ENCODE measurements around the gene NHEJ1. TPM values are rescaled to one million over a fixed set of nuclear protein-coding genes. Genes with fewer than 3 reads are reported as not detected.

NHEJ1 gene
- total and polyA plus RNA-seq, 2 of the 13 experiments (the other 11 are each of a cell fraction or from before 2014, with no cell fraction given) = 30.0 to 30.7 TPM

- TF ChIP-seq SETDB1 (CRISPR knock-in tag; IDR thresholded peaks at IDR 0.05; ENCODE audit: borderline replicate concordance) = no peak
- TF ChIP-seq ZBTB33 (CRISPR knock-in tag; IDR thresholded peaks at IDR 0.05) = no peak
- TF ChIP-seq ZFP91 (CRISPR knock-in tag; IDR thresholded peaks at IDR 0.05; ENCODE audit: borderline replicate concordance) = no peak
- TF ChIP-seq SYNCRIP (IDR thresholded peaks at IDR 0.05; ENCODE audit: insufficient read depth, low read depth, low read length) = no peak
- TF ChIP-seq MTF1 (CRISPR knock-in tag; IDR thresholded peaks at IDR 0.05) = no peak
- TF ChIP-seq ZNF543 (CRISPR knock-in tag; IDR thresholded peaks at IDR 0.05) = 0 out of 2 replicates have a peak, but pooled peaks have one; percentile 29
- no peak for TF ChIP-seq SSRP1 (CRISPR knock-in tag; IDR thresholded peaks at IDR 0.05)
- no peak for TF ChIP-seq STAG1 (CRISPR knock-in tag; IDR thresholded peaks at IDR 0.05)
- 0 out of 3 replicates have a peak, but pooled peaks have one; percentile 15 for TF ChIP-seq MXI1 (IDR thresholded peaks at IDR 0.05; ENCODE audit: borderline replicate concordance, low read depth, low read length)
- no peak for TF ChIP-seq MYPOP (CRISPR knock-in tag; IDR thresholded peaks at IDR 0.05)
- no peak for TF ChIP-seq ZSCAN9 (CRISPR knock-in tag; IDR thresholded peaks at IDR 0.05; ENCODE audit: borderline replicate concordance)
- TF ChIP-seq MEIS2 (CRISPR knock-in tag; IDR thresholded peaks at IDR 0.05) = no peak
- TF ChIP-seq HMGXB3 (CRISPR knock-in tag; IDR thresholded peaks at IDR 0.05; ENCODE audit: borderline replicate concordance) = no peak
- no peak for TF ChIP-seq THAP9 (CRISPR knock-in tag; IDR thresholded peaks at IDR 0.05; ENCODE audit: borderline replicate concordance)
- TF ChIP-seq THAP8 (CRISPR knock-in tag; IDR thresholded peaks at IDR 0.05; ENCODE audit: borderline replicate concordance) = no peak
Observed at GRCh38 chr2:219126555-219126954, 34.1 kb downstream of the NHEJ1 start (continued).

All from HepG2 (cell line).